Fibroblast of the aortic adventitia (primary cell): ENCODE measurements around the gene MAX. TPM values are rescaled to one million over a fixed set of nuclear protein-coding genes. Genes with fewer than 3 reads are reported as not detected.

Experiments used
- DNase-seq: peaks from one replicate; pipeline ENCODE4 v3.0.0-alpha.2; 2010; ENCODE audit warnings: low read depth
- H3K4me3 ChIP-seq: 2 replicates; pipeline ENCODE4 v1.5.1; 2011; ENCODE audit warnings: low read depth, mild to moderate bottlenecking, control low read depth, low read length, moderate library complexity
- total RNA-seq: library from RNA; depleted of rRNA; stranded (reverse); fragments of >200 nt; gene quantifications from 2 replicates; pipeline ENCODE4 v1.2.3, GENCODE V29; 2012; ENCODE audit warnings: low replicate concordance
- TF ChIP-seq, protein P1 (sequence below): IDR thresholded peaks from 2 replicates; pipeline ENCODE4 v1.5.1; 2011; ENCODE audit warnings: mild to moderate bottlenecking, low read length, control low read depth, inconsistent platforms; ENCODE audit not compliant: insufficient read depth

MAX gene
- total RNA-seq, 1 donor = 69.3 TPM

DNA sequence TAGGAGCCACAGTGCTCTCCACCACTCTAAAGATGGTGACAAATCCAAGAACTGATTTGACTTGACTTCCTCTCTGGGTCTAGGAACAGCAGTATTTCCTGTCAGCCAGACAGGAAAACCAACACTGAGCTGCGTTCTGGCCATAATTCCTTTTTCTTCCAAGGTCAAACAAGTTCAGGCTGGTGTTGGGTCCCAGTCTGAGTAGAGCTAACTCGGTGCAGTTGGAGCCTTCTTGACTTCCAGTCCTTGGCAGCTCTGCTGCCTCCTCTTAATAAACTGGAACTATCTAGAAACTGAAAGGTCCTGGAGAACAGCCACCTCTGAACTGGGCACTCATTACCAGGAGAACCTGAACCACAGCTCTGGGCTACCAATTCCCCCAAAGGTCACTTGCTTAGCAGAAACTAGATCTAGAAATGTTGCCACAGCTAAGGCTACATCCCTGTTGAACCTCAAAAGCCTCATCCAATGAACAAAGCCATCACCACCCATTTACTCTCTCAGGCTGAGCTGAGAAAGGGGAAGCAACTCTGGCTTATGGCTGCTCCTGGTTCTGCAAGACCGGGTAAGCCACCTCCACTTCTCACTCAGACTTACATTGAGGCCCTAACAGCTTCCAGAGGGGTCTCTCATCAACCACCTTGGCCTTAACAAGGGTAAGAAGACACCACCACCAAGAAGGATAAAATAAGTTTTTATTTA is 27.7 kb downstream of the MAX start:
- TF ChIP-seq, protein P1, sequence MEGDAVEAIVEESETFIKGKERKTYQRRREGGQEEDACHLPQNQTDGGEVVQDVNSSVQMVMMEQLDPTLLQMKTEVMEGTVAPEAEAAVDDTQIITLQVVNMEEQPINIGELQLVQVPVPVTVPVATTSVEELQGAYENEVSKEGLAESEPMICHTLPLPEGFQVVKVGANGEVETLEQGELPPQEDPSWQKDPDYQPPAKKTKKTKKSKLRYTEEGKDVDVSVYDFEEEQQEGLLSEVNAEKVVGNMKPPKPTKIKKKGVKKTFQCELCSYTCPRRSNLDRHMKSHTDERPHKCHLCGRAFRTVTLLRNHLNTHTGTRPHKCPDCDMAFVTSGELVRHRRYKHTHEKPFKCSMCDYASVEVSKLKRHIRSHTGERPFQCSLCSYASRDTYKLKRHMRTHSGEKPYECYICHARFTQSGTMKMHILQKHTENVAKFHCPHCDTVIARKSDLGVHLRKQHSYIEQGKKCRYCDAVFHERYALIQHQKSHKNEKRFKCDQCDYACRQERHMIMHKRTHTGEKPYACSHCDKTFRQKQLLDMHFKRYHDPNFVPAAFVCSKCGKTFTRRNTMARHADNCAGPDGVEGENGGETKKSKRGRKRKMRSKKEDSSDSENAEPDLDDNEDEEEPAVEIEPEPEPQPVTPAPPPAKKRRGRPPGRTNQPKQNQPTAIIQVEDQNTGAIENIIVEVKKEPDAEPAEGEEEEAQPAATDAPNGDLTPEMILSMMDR = no peak
- no peak for DNase-seq
- no peak overlapping the region for H3K4me3 ChIP-seq

DNA sequence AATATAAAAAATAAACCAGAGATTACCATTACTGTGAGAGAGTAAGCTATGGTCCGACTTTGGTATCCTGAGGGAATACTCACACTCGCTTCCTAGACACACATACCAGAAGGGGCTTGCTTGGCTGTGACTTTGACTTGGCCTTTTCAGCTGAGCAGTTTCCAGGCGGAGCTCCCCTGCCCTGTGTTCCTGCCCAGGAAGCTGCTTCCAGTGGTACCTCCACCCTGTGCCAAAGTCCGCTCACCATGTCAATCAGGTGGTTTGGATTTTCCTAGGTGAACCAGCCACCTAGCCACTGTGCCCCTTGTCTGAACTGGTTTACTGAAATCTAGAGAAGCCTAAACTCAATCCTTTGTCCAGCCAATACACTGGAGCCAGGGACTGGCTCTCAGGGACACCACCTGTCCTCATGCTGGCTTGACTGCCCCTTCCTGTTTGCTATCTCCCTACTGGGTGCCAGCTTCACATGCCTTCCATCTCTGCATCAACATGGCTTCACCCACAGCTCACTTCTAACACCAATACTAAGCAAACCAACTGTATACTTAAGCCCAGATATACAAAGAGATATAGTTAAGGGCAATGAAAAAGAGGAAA is 28.6 kb downstream of the MAX start:
- no peak for DNase-seq
- TF ChIP-seq, protein P1 = no peak
- no peak overlapping the region for H3K4me3 ChIP-seq

DNA sequence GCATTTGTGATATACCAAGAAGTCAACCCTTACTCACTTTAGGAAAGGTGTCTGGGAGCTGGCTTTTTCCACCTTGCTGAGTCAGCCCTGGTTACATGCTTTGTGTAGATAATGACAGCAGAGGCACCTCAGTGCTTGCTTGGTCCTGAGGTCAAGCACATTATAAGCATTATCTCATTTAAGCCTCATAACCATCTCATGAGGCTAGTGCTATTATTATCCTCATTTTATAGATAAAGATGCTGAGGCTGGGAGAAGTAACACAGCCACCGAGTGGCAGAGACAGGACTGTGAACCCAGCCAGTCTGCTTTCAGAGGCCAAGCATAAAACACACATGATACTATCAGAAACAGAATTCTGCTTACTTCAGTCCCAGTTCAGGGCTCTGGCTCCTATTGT is 29.4 kb downstream of the MAX start:
- no peak for DNase-seq
- no peak overlapping the region for H3K4me3 ChIP-seq
- TF ChIP-seq, protein P1 = no peak

DNA sequence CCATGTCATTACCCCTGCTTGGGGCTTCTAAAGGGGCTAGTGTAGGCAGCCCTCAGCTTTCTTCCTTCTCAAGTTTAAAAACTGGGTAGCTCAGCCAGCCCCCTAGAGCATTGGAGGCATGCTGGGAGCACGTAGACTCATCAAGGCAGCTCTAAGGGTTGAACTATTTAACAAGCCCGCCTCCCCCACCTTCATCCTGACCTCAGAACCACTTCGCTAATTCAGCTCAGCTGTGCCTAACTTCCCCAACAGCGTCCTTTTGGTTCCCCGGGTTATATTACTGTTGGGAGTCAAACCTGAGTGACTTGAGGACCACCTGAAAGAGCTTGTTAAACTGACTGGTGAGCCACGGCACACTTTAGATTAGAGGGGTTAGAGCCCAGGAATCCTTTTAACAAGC is 30.1 kb downstream of the MAX start:
- H3K4me3 ChIP-seq = no peak overlapping the region
- DNase-seq = no peak
- TF ChIP-seq, protein P1 = no peak

DNA sequence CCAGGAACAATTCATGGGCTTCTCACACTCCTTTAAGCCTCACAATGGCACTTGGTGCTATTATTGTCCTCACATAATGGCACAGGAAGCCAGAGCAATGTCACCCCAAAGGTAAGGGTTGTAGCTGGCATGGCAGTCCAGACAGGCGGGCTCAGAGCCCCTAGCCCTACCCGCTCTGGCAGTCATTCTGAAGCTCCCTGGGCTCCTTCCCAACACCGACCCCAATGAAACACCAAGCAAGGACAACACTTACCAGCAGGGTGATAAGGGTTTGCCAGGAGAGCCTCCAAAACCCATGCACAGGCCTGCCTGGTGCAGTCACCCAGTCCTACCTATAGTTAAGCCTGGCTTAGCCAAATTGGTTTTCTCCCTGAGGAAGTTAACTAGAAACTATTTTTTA is 30.8 kb downstream of the MAX start:
- no peak for DNase-seq
- TF ChIP-seq, protein P1 = no peak
- no peak overlapping the region for H3K4me3 ChIP-seq

DNA sequence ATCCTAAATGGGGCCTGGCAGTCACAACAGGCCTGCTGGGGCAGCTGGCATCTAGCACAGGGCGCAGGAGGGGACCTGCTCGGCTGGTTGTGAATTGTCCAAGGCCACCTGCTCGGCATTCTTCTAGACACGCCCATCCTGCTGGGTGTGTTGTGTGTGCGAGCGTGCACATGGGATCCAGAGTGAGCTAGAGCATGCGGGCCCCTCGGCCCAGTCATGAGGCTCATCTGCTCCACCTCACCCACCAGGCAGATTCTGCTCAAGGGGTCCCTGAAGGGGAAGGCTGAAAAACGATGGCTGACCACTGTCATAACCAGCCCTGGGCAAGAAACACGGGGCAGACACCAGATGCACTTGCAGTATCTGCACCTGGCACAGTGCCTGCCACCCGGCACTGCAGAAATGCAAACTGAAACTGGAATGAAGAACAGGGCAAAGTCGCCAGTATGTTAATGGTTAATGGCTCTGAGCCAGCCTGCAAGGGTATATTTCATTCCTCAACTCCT is 31.8 kb downstream of the MAX start:
- DNase-seq = no peak

More for the DNA sequence above, 31.8 kb downstream of the MAX start:
- H3K4me3 ChIP-seq = no peak overlapping the region
- TF ChIP-seq, protein P1 = no peak
